NCI-H1930 (cell line): ENCODE measurements around the gene SELENOF.
A peak's percentile ranks its signal among the peaks of the same experiment; 100 is the strongest.

Experiments used
- DNase-seq, 2 experiments: peaks; one replicate each; lab custom pipeline; 2025; lab: John Stamatoyannopoulos, UW

Gene SELENOF

DNA sequence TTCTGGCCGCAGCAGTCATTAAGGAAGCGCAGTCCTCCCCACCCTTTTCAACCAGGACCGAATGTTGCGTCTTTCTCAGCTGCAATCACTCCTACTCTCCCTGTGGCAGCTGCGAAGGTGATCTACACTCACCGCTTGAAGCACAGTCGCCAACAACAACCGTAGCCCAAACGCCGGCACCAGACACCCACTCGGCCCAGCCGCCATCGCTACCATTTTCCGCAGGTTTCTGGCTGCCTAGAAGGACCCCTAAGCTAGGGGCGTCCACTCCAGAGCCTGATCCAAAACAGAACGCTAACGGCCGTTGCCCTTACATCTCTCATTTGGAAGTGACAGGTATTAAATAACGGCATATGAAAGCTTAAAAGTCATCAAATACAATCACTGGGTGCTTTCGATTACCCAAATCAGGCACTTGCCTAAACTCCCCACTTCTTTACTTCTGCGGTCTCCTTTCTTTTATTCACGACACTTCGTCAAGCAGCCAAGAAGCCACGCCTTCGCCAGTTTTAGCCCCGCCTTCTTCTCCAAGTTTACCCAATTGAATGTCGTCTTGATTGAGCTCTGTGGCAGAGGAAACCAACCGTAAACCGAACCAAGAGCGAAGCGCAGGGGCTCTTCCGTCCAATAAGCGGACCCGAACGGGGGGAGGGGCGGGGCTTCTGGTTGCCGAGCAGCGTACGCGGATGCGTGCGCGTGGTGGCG, at the start of gene SELENOF:
Gene SELENOF, minus strand, starts transcription at position 231 of the 705 bp plus-strand sequence. Its CDS starts 15 bp downstream, at position 216.
- DNase-seq, result peak; percentile 98 to 99

DNA sequence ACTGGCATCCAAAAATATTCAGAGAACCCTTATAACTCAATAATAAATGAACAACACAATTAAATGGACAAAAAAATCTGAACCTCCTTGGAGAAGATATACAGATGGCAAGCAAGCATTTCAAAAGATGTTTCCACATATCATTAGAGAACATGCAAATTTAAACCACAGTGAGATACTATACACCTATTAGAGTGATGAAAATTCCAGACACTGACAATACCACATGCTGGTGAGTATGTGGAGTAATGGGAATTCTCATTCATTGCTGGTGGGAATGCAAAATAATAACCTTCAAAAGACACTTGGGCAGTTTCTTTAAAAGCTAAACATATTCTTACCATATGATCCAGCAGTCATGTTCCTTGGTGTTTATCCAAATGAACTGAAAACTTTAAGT, 46.6 kb upstream of the SELENOF start:
- no peak for DNase-seq

DNA sequence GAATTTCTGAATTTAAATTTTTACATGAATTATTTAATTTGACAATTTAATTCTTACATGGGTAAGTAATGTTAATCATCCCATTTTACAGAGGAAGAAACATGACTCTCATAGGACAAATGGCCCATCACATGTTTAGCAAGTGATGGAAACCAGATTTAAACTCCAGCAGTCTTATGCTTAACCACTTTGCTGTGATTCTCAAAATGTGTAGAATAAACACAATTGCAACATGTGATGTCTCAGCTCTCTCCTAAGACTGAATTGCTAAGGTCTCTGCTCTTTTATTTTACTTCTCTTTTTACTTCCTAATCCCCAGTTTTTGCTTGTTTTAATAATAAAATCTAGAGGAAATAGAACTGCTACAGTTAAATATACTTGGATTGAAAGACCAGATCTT, 43.3 kb upstream of the SELENOF start:
- no peak for DNase-seq

DNA sequence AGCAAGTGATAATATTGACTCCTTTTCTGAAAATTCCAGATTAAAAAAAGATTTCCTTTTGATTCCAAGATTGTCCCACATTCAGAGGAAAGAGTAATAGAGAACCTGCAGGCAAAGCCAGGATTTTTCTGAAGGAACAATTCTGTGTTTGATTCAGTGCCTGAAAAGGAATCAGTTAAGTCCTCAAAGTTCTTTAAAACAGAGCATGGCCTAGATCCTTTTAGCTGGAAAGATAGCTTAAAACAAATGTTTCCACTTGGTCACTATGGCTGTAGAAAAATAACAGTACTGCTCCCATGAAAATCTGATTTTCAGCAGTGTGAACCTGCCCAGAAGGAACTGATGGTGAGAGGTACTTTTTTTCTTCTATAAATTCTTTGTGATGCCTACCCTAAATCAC, 42.3 kb upstream of the SELENOF start:
- no peak for DNase-seq

DNA sequence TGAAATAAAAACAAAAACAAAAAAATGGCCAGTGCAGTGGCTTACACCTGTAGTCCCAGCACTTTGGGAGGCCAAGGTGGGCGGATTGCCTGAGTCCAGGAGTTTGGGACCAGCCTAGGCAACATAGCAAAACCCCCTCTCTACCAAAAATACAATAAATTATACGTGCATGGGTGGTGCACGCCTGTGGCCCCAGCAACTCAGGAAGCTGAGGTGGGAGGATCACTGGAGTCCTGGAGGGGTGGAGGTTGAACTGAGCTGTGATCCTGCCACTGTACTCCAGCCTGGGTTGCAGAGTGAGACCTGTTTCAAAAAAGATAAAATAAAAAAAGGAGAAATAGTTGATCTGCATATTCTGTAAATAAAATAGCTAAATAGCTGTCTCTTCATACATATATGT, 41.8 kb upstream of the SELENOF start:
- DNase-seq, result no peak

DNA sequence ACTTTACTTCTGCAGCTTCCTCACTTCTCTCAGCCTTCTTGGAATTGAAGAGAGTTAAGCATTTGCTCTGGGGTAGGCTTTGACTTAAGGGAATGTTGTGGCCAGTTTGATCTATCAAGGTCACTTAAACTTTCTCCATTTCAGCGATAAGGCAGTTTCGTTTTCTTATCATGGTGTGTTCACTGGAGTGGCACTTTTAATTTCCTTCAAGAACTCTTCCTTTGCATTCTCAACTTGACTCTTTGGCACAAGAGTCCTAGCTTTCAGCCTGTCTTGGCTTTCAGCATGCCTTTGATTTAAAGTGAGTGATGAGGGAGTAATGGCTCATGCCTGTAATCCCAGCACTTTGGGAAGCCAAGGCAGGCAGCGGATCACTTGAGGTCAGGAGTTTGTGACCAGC, 39.2 kb upstream of the SELENOF start:
- no peak for DNase-seq

DNA sequence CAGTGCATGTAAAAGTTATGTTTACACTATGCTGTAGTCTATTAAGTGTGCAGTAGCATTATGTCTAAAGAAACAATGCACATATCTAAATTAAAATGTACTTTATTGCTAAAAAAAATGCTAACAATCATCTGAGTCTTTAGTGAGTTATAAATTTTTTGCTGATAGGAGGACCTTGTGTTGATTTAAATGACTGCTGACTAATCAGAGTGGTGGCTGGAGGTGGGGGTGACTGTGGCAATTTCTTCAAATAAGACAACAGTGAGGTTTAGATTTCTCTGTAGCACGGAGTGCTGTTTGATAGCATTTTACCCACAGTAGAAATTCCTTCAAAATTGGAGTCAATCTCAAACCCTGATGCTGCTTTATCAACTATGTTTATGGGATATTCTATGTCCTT, 37.5 kb upstream of the SELENOF start:
- no peak for DNase-seq

DNA sequence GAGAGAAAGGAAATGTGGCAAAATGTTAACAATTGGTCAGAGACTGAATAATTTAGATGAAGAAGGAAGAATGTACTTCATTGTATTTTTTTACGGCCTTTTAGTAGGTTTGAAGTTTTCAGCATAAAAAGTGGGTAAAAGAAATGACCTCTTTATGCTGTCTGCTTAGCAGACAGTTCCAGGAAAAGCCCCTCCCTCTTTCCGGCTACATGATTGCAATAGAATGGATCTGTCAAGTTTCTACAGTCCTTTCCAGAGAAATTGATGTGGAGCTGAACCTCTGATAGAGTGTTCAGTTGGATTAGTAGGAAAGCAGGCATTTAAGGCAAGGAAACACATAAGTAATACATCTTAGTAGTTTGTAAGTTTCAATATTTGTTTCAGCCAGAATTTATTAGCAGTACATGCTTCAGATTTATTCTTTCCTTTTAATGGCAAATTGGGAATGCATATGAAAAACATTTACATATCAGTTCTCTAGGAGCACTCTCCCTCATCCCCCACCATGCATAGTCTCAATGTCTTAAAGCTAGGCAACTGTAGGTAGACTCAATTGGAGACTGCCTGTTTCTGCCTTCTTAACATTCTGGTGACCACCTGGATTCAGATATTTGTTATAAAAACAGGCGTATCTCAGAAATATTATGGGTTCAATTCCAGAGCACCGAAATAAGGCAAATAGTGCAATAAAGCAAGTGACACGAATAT, 36.9 kb upstream of the SELENOF start:
- DNase-seq, result no peak

DNA sequence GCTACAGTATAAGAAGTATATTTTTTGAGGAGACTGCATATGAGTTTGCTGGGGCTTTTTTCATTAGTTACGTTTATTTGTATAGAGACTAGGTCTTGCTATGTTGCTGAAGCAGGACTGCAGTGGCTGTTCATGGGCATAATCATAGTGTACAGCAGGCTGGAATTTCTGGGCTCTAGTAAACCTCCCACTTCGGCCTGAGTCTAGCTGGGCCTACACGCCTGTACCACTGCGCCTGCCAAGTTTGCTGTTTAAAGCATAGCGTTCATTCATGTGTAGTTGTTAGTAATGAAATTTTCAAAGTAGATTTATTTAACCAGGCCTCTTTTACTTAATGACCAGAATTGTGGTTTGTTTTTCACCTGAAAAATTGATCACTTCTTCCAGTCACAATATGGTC, 34.3 kb upstream of the SELENOF start:
- no peak for DNase-seq

DNA sequence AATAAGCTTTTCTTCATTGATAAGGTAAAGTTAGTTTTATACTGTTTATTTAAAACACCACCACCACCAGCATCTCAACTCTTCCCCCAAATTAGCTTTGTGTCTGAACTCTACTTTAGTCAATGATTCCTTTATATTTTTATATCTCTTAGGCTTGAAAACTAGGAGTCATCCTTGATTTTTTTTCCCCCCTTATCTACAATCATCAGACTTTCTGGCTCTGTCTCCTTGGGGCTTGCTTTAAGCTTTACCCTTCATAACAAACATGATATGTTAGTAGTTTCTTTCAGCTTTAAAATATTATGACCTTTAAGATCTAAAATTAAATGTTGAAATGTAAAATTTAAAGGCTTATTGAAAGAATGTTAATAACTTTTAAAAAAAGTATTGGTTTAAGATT, 28.8 kb upstream of the SELENOF start:
- no peak for DNase-seq

DNA sequence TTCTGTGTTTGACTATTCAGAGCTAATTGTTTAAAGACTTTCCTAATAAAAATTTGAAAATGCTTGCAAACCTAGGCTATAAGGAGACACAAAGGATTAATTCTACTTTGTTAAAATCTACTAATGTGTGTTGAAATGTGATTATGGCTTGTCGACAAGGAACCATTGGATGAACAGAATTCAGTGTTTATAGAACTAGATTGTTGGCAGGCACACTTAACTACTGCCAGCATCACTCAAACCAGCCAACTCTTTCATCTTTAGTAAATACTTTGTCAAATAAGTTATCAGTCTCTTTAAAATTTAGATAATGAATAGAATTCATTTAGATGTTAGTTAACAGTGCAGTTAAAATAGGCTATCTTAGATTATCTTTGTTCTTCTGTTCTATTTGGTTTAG, 28.1 kb upstream of the SELENOF start:
- no peak for DNase-seq

DNA sequence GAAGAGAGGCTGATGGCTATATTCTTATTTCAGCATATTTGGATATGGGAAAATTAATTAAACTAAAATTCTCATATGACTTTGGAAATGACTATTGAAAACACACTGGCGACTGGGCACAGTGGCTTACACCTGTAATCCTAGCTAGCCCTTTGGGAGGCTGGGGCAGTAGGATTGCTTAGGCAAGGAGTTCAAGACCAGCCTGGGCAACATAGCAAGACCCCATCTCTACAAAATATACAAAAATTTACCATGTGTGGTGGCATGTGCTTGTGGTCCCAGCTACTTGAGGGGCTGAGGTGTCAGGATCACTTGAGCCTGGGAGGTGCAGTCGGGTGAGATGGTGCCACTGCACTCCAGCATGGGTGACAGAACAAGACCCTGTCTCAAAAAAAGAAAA, 26.7 kb upstream of the SELENOF start:
- DNase-seq, result no peak

DNA sequence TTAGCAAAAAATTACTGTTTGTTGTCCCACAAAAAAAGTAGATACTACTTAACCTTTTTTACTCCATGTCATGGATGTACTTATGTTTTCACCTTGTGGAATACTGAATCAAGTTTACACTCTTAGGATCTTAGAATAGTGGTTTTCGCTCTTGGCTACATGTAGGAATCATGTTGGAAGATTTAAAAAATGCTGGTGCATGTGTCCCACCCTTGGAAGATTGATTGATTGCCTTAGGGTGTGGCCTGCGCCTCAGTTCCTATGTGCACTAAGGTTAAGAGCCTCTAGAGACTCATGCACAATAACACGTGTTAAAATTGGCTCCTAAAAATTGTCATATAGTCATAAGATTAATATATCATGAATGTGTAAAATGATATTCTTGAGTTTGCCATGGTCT, 25.5 kb upstream of the SELENOF start:
- no peak for DNase-seq

DNA sequence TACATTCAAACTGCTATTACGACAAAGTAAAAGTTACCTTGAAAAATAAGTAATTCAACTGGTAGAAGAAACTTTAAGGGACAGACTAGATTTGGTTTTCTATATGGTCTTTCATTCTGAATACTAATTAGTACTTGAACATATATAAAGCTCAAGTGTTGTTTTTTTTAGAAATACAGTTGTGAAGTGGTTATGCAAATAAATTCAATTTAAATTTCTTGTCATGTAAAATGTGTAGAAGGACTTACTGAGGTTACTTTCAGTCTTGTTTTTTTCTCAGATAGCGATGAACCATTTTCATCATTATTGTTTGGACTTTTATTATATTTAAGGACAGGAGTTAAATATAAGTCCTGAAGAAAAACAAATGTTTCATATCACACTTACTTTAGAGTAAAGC, 24.9 kb upstream of the SELENOF start:
- DNase-seq, result no peak

DNA sequence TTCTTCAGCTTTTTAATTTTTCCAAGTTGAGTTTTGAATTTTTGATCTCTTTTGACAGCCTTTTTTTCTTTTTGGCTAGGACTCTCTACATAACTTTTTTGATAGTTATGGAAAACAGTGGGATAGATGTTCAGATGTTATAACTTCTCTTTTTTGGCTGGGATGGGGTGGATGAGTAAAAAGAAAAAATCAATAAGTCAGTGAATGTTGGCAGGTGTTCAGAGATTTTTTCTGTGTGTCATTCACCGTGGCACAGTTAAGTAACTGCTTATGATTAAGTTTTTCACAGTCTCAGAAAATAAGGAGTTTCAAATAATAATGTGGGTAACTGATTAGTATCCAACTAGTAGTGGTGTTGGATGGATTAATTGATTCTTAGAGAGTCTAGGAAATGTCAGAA, 24.5 kb upstream of the SELENOF start:
- DNase-seq, result no peak

DNA sequence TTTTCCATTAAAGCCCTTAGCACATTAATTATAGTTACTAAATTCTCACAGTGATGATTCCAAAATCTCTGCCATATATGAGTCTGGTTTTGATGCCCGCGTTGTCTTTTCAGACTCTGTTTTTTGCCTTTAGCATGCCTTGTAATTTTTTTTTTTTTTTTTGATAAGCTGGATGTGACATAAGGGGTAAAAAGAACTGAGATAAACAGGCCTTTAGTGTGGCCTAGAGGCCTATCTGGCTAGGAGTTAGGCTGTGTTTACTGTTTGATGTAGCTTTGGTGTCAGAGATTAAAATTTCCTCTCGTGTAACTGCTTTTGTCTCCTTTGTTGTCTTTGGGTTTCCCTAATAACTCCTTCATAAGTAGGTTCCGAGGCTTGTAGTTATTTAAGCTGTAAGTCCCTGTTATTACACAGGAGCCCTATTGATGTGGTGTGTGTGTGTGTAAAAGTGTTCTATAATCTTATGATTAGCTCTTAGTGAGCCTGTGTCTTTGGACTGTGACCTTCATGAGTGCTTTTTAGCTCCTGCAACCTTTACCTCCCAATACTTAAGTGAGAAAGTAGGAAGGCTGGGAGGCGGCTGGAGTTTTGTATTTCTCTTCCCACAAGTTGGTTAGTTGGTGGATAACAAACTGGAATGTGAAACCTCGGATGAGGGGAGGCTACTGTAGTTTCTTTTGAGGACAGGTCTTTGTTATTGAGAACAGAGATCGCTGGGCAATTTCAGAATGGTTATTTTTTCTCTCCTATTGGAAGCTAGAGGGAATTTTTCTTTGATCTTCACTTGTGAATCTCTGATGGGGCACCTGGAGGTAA, 19.8 kb upstream of the SELENOF start:
- no peak for DNase-seq

DNA sequence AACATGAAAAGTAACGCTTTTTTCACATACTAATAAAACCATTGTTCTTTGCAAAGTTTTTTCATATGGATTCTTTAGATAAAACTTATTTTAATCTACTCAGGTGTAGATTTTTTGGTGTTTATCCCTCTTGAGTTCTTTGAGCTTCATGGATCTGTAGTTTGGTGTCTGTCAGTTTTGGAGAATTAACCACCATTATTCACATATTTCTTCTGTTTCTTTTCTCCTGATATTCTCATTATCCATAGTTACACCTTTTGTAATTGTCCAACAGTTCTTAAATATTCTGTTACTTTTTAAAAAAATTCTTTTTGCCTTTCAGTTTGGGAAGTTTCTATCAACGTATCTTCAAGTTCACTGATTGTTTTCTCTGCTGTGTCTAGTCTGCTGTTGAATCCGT, 19.1 kb upstream of the SELENOF start:
- DNase-seq, result no peak

DNA sequence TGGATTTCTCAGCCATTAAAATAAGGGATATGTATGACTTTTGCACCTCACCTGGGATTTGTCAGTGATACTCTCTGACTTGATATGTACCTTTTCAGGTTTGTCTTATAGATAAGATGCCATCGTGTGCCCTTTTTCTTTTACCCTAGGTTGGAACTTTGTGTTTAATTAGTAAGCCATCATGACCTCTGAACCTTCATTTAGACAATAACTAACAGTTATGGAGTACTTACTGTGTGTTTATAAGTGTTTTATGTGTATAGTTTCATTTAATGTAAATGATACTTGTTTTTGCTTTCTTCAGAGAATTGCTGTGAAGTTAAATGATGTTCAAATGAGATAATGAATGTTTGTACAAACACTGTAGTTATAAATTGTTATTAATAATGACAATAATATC, 14.9 kb upstream of the SELENOF start:
- DNase-seq, result no peak

DNA sequence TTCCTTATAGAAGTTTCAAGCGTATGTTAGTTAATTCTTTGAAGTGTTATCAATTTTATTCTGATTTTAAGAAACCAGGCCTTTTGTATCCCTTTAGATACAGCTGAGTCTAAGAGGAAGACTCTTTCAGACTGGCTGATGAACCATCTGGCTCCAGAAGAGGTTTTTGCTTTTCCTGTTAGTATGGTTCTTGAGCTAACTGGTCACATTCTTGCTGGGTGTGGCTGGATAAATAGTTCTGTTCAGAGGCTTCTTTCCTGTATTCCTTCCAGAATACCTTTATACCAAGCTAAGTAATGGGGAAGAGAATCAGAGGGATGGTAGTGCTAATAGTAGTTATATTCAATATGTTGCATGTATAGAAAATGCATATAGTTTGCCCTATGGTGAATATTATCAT, 13.0 kb upstream of the SELENOF start:
- no peak for DNase-seq

DNA sequence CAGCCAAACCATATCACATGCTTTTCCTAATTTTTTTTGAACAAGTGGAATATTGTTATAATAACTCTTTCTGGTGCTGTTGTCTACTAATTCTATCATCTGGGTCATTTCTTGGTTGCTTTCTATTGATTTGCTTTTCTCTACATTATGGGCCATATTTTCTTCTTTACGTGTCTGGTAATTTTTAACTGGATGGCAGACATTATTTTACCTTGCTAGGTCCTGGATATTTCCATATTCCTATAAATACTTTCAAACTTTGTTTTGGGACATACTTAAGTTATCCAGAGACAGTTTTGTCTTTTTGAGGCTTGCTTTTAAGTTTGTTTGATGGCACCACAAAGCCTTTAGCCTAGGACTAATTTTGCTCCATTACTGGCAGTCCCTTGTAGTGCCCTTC, 11.8 kb upstream of the SELENOF start:
- no peak for DNase-seq

DNA sequence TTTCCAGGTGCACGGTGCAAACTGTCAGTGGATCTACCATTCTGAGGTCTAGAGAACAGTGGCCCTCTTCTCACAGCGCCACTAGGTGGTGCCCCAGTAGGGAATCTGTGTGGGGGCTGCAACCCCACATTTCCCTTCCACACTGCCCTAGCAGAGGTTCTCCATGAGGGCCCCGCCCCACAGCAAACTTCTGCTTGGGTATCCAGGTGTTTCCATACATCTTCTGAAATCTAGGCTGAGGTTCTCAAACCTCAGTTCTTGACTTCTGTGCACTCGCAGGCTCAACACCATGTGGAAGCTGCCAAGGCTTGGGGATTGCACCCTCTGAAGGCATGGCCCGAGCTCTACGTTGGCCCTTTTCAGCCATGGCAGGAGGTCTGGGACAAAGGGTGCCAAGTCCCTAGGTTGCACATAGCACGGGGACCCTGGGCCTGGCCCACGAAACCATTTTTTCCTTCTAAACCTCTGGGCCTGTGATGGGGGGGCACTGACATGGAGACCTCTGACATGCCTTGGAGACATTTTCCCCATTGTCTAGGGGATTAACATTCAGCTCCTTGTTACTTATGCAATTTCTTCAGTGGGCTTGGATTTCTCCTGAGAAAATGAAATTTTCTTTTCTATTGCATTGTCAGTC, 10.5 kb upstream of the SELENOF start:
- DNase-seq, result no peak

DNA sequence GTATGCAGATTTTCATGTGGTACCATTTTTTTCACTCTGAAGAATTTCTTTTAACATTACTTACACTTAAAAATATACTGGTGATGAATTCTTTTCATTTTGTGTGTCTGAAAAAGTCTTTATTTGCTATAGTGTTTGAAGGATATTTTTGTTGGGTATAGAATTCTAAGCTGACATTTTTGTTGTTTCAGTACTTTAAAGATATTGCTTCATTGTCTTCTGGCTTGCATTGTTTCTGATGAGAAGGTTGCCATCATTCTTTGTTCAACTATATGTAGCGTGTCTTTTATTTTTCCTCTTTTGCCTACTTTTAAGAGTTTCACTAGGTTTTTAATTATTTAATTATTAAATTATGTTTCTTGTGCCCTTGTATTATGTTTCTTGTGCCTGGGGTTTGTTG, 8.5 kb upstream of the SELENOF start:
- DNase-seq, result no peak

DNA sequence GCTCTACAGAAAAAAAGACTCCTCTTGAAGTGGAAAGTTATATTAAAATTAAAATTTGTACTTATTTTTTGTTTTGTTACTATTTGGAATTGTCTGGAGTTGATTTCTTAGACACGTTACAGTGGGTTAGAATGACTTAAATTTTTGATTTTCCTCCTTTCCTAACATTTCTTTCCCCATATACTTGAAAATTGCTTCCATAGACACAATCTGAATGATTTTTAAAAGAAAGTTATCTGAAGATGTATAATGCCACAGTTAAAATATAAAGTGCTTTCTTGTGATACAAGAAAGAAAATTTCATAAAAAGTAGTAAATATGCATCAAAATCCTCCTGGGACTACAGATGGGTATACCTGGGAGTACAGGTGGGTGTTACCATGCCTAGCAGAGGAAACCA, 2.8 kb upstream of the SELENOF start:
- no peak for DNase-seq
